Fibroblast of pulmonary artery (primary cell): Measurements from ENCODE around the gene ZNF804B.
A peak's percentile ranks its signal among the peaks of the same experiment; 100 is the strongest.

Experiments used
- DNase-seq: peaks from one replicate; pipeline ENCODE4 v3.0.0-alpha.2; 2010; ENCODE audit warnings: low read depth
- H3K4me3 ChIP-seq: replicated peaks from 2 replicates; pipeline ENCODE4 v1.5.1; 2011; ENCODE audit warnings: low read depth, mild to moderate bottlenecking, control low read depth, low read length, moderate library complexity
- TF ChIP-seq, protein P1 (sequence below): IDR thresholded peaks from 2 replicates; pipeline ENCODE4 v1.5.1; 2011; ENCODE audit warnings: mild to moderate bottlenecking, control low read depth, low read length, inconsistent platforms; ENCODE audit errors: missing control alignments

Gene ZNF804B

DNA sequence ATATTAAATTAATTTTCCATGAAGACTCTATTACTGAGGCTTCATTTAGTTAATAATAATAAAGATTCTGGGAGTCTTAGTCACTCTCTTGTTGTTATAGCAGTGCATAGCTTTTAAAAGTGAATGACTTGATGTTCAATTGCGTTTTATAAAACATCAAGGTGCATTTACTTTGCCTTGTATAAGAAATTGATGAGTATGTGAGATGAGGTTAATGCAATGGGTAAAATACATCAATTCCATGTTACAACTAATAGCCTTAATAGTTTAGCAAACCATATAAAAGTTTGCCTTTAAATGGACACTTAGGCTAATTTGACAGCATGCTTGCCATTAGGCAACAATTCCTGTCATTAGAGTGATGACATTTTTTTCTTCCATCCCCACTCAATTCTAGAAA is 209.7 kb downstream of the ZNF804B start:
- TF ChIP-seq, protein P1, sequence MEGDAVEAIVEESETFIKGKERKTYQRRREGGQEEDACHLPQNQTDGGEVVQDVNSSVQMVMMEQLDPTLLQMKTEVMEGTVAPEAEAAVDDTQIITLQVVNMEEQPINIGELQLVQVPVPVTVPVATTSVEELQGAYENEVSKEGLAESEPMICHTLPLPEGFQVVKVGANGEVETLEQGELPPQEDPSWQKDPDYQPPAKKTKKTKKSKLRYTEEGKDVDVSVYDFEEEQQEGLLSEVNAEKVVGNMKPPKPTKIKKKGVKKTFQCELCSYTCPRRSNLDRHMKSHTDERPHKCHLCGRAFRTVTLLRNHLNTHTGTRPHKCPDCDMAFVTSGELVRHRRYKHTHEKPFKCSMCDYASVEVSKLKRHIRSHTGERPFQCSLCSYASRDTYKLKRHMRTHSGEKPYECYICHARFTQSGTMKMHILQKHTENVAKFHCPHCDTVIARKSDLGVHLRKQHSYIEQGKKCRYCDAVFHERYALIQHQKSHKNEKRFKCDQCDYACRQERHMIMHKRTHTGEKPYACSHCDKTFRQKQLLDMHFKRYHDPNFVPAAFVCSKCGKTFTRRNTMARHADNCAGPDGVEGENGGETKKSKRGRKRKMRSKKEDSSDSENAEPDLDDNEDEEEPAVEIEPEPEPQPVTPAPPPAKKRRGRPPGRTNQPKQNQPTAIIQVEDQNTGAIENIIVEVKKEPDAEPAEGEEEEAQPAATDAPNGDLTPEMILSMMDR = no peak
- DNase-seq = no peak
- no peak overlapping the region for H3K4me3 ChIP-seq

DNA sequence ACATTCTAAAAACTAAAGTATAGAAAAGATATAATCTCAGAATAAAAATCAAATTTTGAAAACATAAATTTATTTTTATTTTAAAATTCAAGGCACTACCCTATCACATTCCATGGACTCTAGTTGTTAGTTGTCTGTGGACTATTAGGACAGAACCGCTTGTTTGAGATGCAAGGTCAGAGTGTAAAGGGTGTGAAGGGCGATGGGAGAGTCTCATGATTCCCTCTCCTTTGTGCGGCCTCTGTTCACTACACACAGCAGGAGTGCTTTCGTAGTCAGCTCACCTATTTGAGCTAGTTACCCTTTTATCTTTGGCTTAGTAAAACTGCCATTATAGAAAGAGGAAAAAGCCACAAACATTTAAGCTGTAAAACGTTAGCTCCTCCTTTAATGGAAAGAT is 225.8 kb downstream of the ZNF804B start:
- TF ChIP-seq, protein P1 = no peak

DNA sequence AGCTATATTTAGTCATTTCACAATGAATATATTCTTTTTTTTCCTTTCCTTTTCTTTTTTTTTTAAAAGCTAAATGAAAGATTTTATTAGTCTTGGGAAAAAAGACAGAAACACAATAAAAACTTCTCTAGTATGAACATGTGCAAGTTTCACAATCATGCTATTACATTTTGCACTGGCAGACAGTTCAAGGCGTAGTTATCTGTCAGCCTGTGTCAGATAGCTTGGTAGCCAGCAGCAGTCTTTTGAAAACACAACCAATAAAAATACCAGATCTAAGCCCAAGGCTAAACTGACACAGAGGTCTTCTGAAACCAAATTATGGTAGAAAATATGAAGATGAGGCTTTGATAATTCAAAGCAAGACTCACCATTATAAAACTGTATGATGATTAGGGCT is 241.8 kb downstream of the ZNF804B start:
- DNase-seq = no peak
- TF ChIP-seq, protein P1 = no peak

More for the DNA sequence above, 225.8 kb downstream of the ZNF804B start:
- no peak for DNase-seq
- no peak overlapping the region for H3K4me3 ChIP-seq

DNA sequence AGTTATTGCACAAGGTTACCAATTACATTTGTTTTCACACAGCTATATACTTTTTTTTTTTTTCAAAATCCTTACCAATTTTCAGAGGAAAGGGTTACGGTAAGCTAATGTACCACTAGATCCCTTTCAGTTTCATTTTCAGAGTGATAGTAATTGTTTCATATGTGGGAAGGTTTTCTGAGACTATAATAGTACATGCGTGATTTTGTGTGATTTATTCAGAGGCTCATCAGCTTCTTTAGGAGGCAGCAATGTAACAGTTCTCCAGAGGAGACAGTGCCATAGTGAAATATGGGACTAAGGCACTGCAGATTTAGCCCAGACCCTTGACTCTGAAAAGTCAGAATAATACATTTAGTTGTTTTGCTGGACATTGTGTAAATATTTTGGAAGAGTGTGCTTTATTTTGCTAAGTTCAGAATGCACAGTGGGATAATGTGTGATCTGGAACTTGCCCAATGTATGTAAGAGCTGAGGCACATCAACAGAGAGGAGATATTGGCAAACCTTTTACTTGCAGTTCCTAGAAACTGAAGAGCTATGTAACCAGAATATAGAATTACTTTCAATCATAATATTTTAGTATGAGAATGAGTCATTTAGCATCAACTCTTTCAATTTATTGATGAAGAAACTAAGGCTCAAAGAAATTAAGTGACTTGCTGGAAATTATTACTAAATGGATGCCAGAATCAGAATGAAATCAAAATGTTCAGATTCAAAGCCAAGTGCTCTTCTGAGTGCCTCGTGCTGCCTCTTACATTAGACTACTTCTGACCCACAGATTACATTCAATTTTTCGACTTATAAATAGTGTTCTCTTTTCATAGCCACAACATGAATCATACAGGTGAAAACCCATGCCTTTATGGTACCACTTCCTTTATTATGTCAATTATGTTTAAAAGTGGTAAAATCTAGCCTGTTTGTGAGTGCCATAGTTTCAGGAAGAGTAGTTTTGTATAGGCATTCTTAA is 243.8 kb downstream of the ZNF804B start:
- H3K4me3 ChIP-seq = peak overlapping the region; percentile 13
- TF ChIP-seq, protein P1 = no peak

More for the DNA sequence above, 241.8 kb downstream of the ZNF804B start:
- H3K4me3 ChIP-seq = no peak overlapping the region

DNA sequence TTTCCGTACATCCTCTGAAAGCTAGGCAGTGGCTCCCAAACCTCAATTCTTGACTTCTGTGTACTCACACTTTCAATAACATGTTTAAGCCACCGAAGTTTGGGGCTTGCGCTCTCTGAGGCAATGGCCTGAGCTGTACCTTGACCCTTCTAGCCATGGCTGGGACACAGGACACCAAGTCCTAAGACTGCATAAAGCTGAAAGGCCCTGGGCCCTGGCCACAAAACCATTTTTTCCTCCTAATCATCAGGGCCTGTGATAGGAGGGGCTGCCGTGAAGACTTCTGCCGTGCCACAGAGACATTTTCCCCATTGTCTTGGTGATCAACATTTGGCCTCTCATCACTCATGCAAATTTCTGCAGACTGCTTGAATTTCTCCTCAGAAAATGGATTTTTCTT is 252.5 kb downstream of the ZNF804B start:
- DNase-seq = no peak
- TF ChIP-seq, protein P1 = no peak
- no peak overlapping the region for H3K4me3 ChIP-seq

More for the DNA sequence above, 243.8 kb downstream of the ZNF804B start:
- peak; percentile 2 for DNase-seq

DNA sequence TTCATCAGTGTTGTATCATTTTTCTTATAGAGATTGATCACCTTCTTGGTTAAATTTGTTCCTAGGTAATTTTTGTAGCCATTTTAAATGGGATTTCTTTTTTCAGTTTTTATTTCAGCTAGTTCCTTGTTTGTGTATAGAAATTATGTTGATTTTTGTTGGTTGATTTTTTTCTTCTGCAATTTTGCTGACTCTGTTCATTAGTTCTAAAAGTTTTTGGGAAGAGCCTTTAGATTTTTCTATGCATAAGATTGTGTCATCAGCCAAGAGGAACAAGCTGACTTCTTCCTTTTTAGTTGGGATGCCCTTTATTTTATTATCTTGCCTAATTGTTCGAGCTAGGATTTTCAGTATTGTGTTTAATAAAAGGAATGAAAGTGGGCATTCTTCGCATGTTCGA is 258.2 kb downstream of the ZNF804B start:
- TF ChIP-seq, protein P1 = no peak
- no peak for DNase-seq

More for the DNA sequence above, 258.2 kb downstream of the ZNF804B start:
- H3K4me3 ChIP-seq = no peak overlapping the region
